IMR-90 (cell line): ENCODE data around the gene TMEM19. TPM values are rescaled to one million over a fixed set of nuclear protein-coding genes. Genes with fewer than 3 reads are reported as not detected.
"Not testable (repeated sequence)": the region's sequence is repeated elsewhere in the genome, so short reads cannot be mapped to it uniquely, and the experiment has no call there.

Experiments used
- ATAC-seq: fragments of 200-7000 bp; cut with Tn5 transposase; 2 replicates; pipeline ENCODE4 v1.9.1; 2020; ENCODE audit warnings: low read depth, mild to moderate bottlenecking, moderate library complexity
- BruUV-seq: library from RNA; stranded (reverse); fragments of 400-500 nt; replicated peaks from 2 replicates; lab custom pipeline; 2021; lab: Mats Ljungman, UMichigan
- CTCF ChIA-PET: fragments of 300-600 bp; formaldehyde crosslinking; extraction: SDS; loops from one replicate; lab custom pipeline; 2021; ENCODE audit warnings: antibody characterized with exemption; lab: Yijun Ruan, JAX
- POLR2A ChIA-PET: fragments of 300-600 bp; sonication (Branson Sonifier 250); formaldehyde crosslinking; loops from one replicate; lab custom pipeline; 2022; ENCODE audit warnings: antibody characterized with exemption; ENCODE audit not compliant: unreplicated experiment; lab: Charles Lee
- DNase-seq: peaks from one replicate; pipeline ENCODE4 v3.0.0; 2013
- H2AFZ ChIP-seq: replicated peaks from 2 replicates; pipeline ENCODE3; 2013; ENCODE audit warnings: low read length, mild to moderate bottlenecking; ENCODE audit not compliant: poor library complexity
- H2AK5ac ChIP-seq: 2 replicates; pipeline ENCODE4 v1.6.1; 2013; ENCODE audit warnings: low read depth, low read length, inconsistent platforms
- H2AK9ac ChIP-seq: replicated peaks from 2 replicates; pipeline ENCODE3; 2013; ENCODE audit warnings: mild to moderate bottlenecking, low read depth, low read length, moderate library complexity; ENCODE audit not compliant: poor library complexity
- H2BK120ac ChIP-seq: 2 replicates; pipeline ENCODE4 v1.6.1; 2013; ENCODE audit warnings: low read depth, low read length, inconsistent platforms
- H2BK15ac ChIP-seq: 3 replicates; pipeline ENCODE4 v1.6.1; 2013; ENCODE audit warnings: low read depth, low read length, inconsistent platforms
- H2BK20ac ChIP-seq: 2 replicates; pipeline ENCODE4 v1.6.1; 2013; ENCODE audit warnings: low read depth, mild to moderate bottlenecking, inconsistent platforms, low read length, moderate library complexity
- H2BK5ac ChIP-seq: 2 replicates; pipeline ENCODE4 v1.6.1; 2013; ENCODE audit warnings: mild to moderate bottlenecking, low read depth, low read length, inconsistent platforms; ENCODE audit not compliant: poor library complexity, severe bottlenecking
- H3K14ac ChIP-seq: replicated peaks from 2 replicates; pipeline ENCODE4 v1.6.1; 2013; ENCODE audit warnings: low read depth, low read length, inconsistent platforms
- H3K18ac ChIP-seq: 2 replicates; pipeline ENCODE4 v1.6.1; 2013; ENCODE audit warnings: low read depth, low read length, control low read depth
- H3K23ac ChIP-seq: 2 replicates; pipeline ENCODE4 v1.6.1; 2013; ENCODE audit warnings: low read depth, low read length, inconsistent platforms
- H3K27ac ChIP-seq: 2 replicates; pipeline ENCODE4 v1.5.1; 2013; ENCODE audit warnings: mild to moderate bottlenecking, control low read depth, low read length; ENCODE audit not compliant: insufficient read depth
- H3K27me3 ChIP-seq: 2 replicates; pipeline ENCODE4 v1.6.1; 2013; ENCODE audit warnings: low read length; ENCODE audit not compliant: control insufficient read depth, insufficient read depth
- H3K36me3 ChIP-seq: 2 replicates; pipeline ENCODE4 v1.6.1; 2013; ENCODE audit warnings: low read length, mixed read lengths; ENCODE audit not compliant: control insufficient read depth, insufficient read depth
- H3K4ac ChIP-seq: 2 replicates; pipeline ENCODE4 v1.6.1; 2013; ENCODE audit warnings: low read depth, low read length, inconsistent platforms
- H3K4me1 ChIP-seq: 2 replicates; pipeline ENCODE4 v1.6.1; 2013; ENCODE audit warnings: low read length, mixed read lengths; ENCODE audit not compliant: control insufficient read depth, insufficient read depth
- H3K4me2 ChIP-seq: 2 replicates; pipeline ENCODE4 v1.6.1; 2013; ENCODE audit warnings: low read depth, mild to moderate bottlenecking, control low read depth, low read length, moderate library complexity
- H3K4me3 ChIP-seq: 2 replicates; pipeline ENCODE4 v1.5.1; 2013; ENCODE audit warnings: low read depth, mild to moderate bottlenecking, control low read depth, low read length, moderate library complexity; ENCODE audit not compliant: insufficient read depth
- H3K56ac ChIP-seq: 2 replicates; pipeline ENCODE4 v1.6.1; 2013; ENCODE audit warnings: low read length, inconsistent platforms; ENCODE audit not compliant: insufficient read depth; ENCODE audit errors: extremely low read depth
- H3K79me1 ChIP-seq, 2 experiments: 2 replicates each; pipeline ENCODE4 v1.6.1; 2013; ENCODE audit warnings: low read length in 2 of 2, inconsistent platforms in 1 of 2, low read depth in 1 of 2
- H3K9ac ChIP-seq: 2 replicates; pipeline ENCODE4 v1.6.1; 2013; ENCODE audit warnings: low read depth, low read length, control low read depth
- H3K9me1 ChIP-seq: 2 replicates; pipeline ENCODE4 v1.6.1; 2013; ENCODE audit warnings: low read length, inconsistent platforms; ENCODE audit not compliant: insufficient read depth
- H3K9me3 ChIP-seq: 2 replicates; pipeline ENCODE4 v1.6.1; 2013; ENCODE audit warnings: low read length; ENCODE audit not compliant: control insufficient read depth, insufficient read depth
- H4K20me1 ChIP-seq: 2 replicates; pipeline ENCODE4 v1.6.1; 2013; ENCODE audit warnings: low read length, inconsistent platforms; ENCODE audit not compliant: insufficient read depth
- H4K5ac ChIP-seq: 2 replicates; pipeline ENCODE4 v1.6.1; 2013; ENCODE audit warnings: mild to moderate bottlenecking, low read depth, low read length, control low read depth
- H4K8ac ChIP-seq, 2 experiments: 2 replicates each; pipeline ENCODE4 v1.6.1; 2013; ENCODE audit warnings: low read depth in 2 of 2, low read length in 2 of 2, control low read depth in 1 of 2, inconsistent platforms in 1 of 2
- H4K91ac ChIP-seq: 2 replicates; pipeline ENCODE4 v1.6.1; 2013; ENCODE audit warnings: low read depth, low read length, inconsistent platforms; ENCODE audit not compliant: insufficient read depth
- WGBS, 2 experiments: methylation state at CpG; one replicate each; pipeline versions ENCODE4 v1.1.5 to v1.1.7; 2013; ENCODE audit warnings: missing lambda C conversion rate in 2 of 2; ENCODE audit not compliant: insufficient read length in 1 of 2; ENCODE audit errors: extremely low coverage in 2 of 2; 5-methylcytosine and 5-hydroxymethylcytosine counted together
- dilution Hi-C: fragments of 300-500 bp; cut with HindIII; formaldehyde crosslinking; loops from one replicate; pipeline ENCODE4 v1.14.3; 2018; ENCODE audit warnings: low sequenced_read_pairs; ENCODE audit not compliant: unreplicated experiment
- in situ Hi-C: fragments of 300-500 bp; cut with MboI; formaldehyde crosslinking; loops from 3 replicates; pipeline ENCODE4 v1.14.3; 2019; ENCODE audit warnings: low sequenced_read_pairs, inconsistent platforms, mixed read lengths
- intact Hi-C: fragments of 100-400 bp; cut with micrococcal nuclease; formaldehyde crosslinking; loops from 2 replicates; pipeline ENCODE4 v1.10.0; 2022
- polyA plus RNA-seq, 3 experiments: library from polyadenylated mRNA; depleted of rRNA; stranded (reverse); fragments of >200 nt; gene quantifications; 2 replicates each; pipeline ENCODE4 v1.2.3, GENCODE V29; 2012; ENCODE audit warnings: low replicate concordance in 1 of 3
- total RNA-seq: library from RNA; depleted of rRNA; stranded (reverse); fragments of >200 nt; gene quantifications from 2 replicates; pipeline ENCODE4 v1.2.3, GENCODE V29; 2012

The TMEM19 gene
- total and polyA plus RNA-seq, 2 of the 4 experiments (the other 2 are of a cell fraction): 8.9 to 28.7 TPM

DNA sequence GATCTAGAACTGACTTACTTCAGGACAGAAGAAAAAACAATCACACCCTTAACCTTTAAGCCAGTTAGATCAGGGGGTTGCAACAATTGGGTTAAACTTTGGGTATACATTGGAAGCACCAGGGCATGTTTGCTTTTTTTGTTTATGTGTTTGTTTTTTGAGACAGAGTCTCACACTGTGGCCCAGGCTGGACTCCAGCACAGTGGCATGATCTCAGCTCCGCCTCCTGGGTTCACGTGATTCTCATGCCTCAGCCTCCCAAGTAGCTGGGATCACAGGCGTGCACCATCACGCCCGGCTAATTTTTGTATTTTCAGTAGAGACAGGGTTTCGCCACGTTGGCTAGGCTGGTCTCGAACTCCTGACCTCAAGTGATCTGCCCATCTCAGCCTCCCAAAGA is 16.3 kb downstream of the TMEM19 start:
- dilution Hi-C loops: loop anchor here (25.0 kb wide), 1 partner anchor 290 kb away; no protein-coding TSS in a partner anchor
- TSS peak; percentile 62 for BruUV-seq
- H2AK5ac ChIP-seq, H3K9me3 ChIP-seq, H3K27me3 ChIP-seq, H3K9ac ChIP-seq, H3K14ac ChIP-seq, intact Hi-C loops, H4K91ac ChIP-seq, H3K27ac ChIP-seq, H4K8ac ChIP-seq, in situ Hi-C loops, H4K5ac ChIP-seq, DNase-seq, H2BK20ac ChIP-seq, H2BK120ac ChIP-seq, H3K4ac ChIP-seq, H2AFZ ChIP-seq, H3K79me1 ChIP-seq, POLR2A ChIA-PET, H3K23ac ChIP-seq, H3K4me2 ChIP-seq, H4K20me1 ChIP-seq, H3K56ac ChIP-seq, H2AK9ac ChIP-seq, CTCF ChIA-PET, H2BK5ac ChIP-seq, H3K4me1 ChIP-seq, ATAC-seq, H3K18ac ChIP-seq, H3K4me3 ChIP-seq, H3K36me3 ChIP-seq, H3K9me1 ChIP-seq, H2BK15ac ChIP-seq: not testable (repeated sequence)
- 100% methylated on average over 4 of the region's 8 CpGs; no CpG with 5 or more reads in 1 of the 2 experiments for WGBS, 2 experiments
